ENCODE results near the gene FAT1.

DNA sequence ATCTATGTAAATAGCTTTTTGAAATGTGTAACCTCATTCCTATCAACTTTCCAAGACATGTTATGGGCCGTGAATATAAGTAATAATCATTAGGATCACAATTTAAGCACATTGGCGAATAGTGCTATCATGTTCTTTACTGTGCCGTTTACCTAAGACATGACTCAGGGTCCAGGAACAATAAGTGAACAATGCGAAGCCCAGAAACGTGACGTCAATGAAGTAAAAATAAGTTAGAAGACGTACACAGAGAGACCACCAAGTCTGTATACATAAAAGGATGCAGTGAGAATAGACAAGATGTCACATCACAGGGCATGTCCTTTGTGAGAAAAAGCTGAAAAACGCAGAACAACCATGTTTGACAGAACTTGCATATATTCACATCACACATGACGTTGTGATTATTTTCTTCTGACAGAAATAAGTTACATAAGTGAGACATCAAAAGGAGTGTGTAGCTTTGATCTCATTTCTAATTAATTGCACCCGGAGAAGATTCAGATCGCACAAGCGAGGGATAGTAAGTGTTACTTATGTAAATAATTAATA, 49.4 kb upstream of the FAT1 start:
- no peak for TF ChIP-seq POLR2A (IDR thresholded peaks at IDR 0.05)
- TF ChIP-seq, protein P1, sequence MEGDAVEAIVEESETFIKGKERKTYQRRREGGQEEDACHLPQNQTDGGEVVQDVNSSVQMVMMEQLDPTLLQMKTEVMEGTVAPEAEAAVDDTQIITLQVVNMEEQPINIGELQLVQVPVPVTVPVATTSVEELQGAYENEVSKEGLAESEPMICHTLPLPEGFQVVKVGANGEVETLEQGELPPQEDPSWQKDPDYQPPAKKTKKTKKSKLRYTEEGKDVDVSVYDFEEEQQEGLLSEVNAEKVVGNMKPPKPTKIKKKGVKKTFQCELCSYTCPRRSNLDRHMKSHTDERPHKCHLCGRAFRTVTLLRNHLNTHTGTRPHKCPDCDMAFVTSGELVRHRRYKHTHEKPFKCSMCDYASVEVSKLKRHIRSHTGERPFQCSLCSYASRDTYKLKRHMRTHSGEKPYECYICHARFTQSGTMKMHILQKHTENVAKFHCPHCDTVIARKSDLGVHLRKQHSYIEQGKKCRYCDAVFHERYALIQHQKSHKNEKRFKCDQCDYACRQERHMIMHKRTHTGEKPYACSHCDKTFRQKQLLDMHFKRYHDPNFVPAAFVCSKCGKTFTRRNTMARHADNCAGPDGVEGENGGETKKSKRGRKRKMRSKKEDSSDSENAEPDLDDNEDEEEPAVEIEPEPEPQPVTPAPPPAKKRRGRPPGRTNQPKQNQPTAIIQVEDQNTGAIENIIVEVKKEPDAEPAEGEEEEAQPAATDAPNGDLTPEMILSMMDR (IDR thresholded peaks at IDR 0.05): no peak

Measured in body of pancreas (tissue), 4 donors.